AG04449 (cell line): Measurements from ENCODE around the gene NAB2.
A peak's percentile ranks its signal among the peaks of the same experiment; 100 is the strongest.

Source experiments
- CTCF ChIA-PET: fragments of 350-600 bp; formaldehyde crosslinking; extraction: SDS; loops from one replicate; lab custom pipeline; 2021; ENCODE audit warnings: antibody characterized with exemption; lab: Yijun Ruan, JAX
- POLR2A ChIA-PET: fragments of 400-600, 350-600 bp; formaldehyde crosslinking; extraction: SDS; loops from one replicate; lab custom pipeline; 2020; ENCODE audit warnings: antibody characterized with exemption, inconsistent platforms; lab: Yijun Ruan, JAX
- DNase-seq: peaks from one replicate; pipeline ENCODE4 v3.0.0-alpha.2; 2010; ENCODE audit warnings: low read depth, low spot score
- H3K4me3 ChIP-seq: 2 replicates; pipeline ENCODE4 v1.5.1; 2011; ENCODE audit warnings: low read depth, mild to moderate bottlenecking, control low read depth, low read length
- TF ChIP-seq, protein P1 (sequence below): IDR thresholded peaks from one replicate; pipeline ENCODE4 v1.5.1; 2011; ENCODE audit warnings: mild to moderate bottlenecking, moderate library complexity, low read length, control low read depth, inconsistent platforms; ENCODE audit not compliant: insufficient read depth; ENCODE audit errors: missing control alignments

The NAB2 gene

DNA sequence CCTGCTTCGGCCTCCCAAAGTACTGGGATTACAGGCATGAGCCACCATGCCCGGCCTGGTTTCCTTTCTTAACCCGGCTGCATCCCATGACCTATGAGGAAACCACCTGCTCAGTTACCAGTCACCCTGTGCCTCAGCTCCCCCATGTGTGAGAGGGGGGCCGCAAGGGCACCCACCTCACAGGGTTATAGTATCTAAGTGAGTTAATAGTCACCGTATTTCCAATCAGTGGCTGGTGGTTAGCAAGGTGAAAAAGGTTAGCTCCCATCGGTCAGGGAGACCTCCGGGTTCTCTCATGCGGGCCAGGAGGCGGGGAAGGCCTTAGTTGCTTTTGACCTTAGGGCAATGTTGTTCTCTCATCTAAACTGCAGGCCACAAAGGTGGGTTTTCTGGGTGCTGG lies 46.0 kb downstream of the NAB2 start:
- DNase-seq, result no peak
- POLR2A ChIA-PET, result interaction anchor here (0.6 to 1.0 kb wide), 4 partner anchors 14 to 764 kb away, joined by 3 to 5 read pairs (median 3); no protein-coding TSS in a partner anchor
- CTCF ChIA-PET, result interaction anchor here (1.2 to 24.7 kb wide), 5 partner anchors 11 to 66 kb away, joined by 3 to 874 read pairs (median 11); partner anchors contain the start of genes LRP1-AS and STAT6
- TF ChIP-seq, protein P1, sequence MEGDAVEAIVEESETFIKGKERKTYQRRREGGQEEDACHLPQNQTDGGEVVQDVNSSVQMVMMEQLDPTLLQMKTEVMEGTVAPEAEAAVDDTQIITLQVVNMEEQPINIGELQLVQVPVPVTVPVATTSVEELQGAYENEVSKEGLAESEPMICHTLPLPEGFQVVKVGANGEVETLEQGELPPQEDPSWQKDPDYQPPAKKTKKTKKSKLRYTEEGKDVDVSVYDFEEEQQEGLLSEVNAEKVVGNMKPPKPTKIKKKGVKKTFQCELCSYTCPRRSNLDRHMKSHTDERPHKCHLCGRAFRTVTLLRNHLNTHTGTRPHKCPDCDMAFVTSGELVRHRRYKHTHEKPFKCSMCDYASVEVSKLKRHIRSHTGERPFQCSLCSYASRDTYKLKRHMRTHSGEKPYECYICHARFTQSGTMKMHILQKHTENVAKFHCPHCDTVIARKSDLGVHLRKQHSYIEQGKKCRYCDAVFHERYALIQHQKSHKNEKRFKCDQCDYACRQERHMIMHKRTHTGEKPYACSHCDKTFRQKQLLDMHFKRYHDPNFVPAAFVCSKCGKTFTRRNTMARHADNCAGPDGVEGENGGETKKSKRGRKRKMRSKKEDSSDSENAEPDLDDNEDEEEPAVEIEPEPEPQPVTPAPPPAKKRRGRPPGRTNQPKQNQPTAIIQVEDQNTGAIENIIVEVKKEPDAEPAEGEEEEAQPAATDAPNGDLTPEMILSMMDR, result no peak
- peak overlapping the region; percentile 12; the same call in 1 of the 2 replicates for H3K4me3 ChIP-seq

DNA sequence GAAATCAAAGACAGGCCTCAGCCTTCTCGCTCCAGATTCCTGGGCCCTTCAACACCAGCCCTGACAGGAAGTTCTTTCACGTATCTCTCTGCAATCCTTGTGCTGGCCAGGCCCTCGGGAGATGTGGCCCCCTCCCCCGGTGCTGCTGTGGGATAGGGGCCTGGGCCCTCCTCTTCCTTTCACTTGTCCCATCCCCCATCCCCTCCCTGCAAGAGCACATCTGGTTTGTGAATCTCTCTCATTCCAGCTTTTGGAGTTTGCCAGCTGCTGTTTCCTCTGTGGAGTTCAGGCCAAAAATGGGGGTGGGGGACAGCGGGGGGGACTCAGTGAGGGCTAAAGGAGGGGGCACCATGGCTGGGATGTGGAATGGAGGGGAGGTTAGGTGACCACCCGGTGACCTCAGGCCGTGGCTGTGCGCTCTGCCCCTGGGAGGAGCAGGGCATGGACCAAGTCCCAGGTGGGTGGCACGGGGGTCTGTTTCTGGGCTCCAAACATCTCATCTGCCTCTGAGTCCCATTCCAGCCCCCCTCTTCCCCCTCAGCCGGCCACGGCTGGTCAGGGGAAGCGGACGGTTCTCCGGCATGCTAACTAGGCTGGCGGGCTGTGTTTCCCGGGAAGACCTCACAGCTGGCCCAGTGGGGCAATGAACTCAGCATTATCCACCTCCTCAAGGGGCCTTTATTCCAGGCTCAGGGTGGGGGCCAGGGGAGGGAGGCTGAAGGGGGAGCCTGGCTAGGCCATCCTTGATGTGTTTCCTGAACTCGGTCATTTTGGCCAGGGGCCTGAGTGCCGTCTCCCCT lies 46.8 kb downstream of the NAB2 start:
- CTCF ChIA-PET, result interaction anchor here (1.1 to 24.7 kb wide), 7 partner anchors 11 to 70 kb away, joined by 3 to 874 read pairs (median 6); partner anchors contain the start of genes LRP1-AS and STAT6
- DNase-seq, result no peak
- H3K4me3 ChIP-seq, result peak overlapping the region; percentile 27
- POLR2A ChIA-PET, result interaction anchor here (0.6 to 1.6 kb wide), 8 partner anchors 8 to 48 kb away, joined by 3 to 12 read pairs (median 4); partner anchors contain the start of gene LRP1
- TF ChIP-seq, protein P1, result no peak

DNA sequence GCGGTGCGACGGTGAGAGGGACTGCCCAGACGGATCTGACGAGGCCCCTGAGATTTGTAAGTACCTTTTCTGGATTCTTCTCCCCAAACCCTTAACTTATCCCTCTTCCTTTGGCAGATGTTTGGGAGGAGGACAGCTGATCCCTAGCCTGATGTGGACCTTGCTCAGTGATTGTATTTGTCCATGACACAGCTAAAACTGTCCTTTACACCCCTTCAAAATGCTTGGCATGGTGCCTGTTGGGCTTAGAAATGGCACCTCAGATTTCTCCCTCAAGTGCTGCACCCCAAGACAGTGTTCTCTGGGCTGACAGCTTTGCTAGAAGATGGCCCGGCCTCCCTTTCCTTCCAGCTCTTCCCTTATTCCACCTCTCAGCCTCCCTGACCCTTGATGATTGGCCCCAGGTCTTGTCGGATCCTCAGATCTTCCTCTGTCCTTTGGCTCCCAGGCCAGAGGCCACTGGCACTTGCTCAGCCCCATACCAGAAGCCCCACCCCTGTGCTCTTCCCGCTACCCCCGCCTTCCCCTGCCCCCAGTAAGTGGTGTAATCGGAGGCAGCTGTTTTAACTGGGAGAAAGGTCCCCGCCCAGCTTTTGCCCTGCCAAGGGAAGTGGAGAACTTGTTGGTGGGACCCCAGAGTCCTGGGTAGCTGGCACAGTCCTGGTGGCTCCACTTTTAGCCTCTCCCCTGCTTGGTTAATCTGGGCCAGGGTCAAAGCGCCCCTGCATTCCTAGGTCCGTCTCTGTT lies 49.8 kb downstream of the NAB2 start:
- no peak overlapping the region for H3K4me3 ChIP-seq
- TF ChIP-seq, protein P1, result no peak
- ChIA-PET CTCF (interaction anchor here (0.8 to 24.7 kb wide), 3 partner anchors 15 to 70 kb away, joined by 3 to 874 read pairs (median 5); no protein-coding TSS in a partner anchor), POLR2A (interaction anchor here (2.0 kb wide), 1 partner anchor 10 kb away, joined by 10 read pairs; no protein-coding TSS in a partner anchor)
- no peak for DNase-seq

DNA sequence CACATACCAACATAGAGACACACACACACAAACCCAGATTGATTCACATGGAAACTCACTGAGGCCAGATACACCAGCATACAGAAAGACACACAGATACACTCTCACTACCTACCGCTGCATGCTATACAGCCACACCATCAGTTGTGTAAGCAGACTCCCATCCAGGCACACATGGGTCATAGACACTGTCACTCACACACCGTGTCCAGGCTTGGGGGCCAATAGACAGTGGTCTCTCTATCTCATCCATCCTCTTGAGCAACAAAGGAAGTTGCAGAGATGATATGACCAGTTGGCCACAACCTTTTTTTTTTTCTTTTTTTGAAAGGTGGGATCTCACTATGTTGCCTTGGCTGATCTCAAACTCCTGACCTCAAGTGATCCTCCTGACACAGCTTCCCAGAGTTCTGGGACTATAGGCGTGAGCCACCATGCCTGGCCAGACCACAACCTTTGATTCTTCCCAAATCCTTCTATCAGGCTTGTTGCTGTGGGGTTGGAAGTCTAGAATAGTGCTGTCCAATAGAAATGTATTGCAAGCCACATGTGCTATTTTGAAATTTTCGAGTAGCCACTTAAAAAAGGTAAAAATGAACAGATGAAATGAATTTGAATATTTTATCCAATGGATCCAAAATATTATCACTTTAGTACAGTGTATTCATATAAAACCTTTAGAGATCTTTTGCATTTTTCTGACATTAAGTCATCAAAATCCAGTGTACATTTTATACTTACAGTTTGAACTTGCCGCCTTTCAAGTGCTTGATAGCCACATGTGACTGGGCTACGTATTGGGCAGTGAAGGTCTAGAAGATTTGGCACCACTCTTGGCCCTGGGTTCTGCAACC lies 51.1 kb downstream of the NAB2 start:
- ChIA-PET POLR2A (interaction anchor here (0.6 kb wide), 1 partner anchor 42 kb away, joined by 4 read pairs; no protein-coding TSS in a partner anchor), CTCF (interaction anchor here (0.9 to 2.6 kb wide), 4 partner anchors 9 to 68 kb away, joined by 3 to 11 read pairs (median 6); no protein-coding TSS in a partner anchor)
- TF ChIP-seq, protein P1, result no peak
- no peak for DNase-seq
- H3K4me3 ChIP-seq, result no peak overlapping the region

DNA sequence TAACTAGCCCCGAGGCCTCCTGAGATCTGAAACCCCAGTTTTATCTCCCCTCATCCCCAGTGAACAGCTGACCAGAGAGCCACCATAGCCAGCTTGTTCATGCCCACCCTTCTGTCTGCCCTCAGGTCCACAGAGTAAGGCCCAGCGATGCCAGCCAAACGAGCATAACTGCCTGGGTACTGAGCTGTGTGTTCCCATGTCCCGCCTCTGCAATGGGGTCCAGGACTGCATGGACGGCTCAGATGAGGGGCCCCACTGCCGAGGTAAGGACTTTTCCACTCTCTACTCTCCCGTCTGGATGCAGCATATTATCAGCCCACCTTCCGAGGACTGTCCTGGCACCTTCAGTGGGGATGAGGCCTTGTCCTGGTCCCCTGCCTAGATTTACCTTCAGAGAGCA lies 52.3 kb downstream of the NAB2 start:
- no peak overlapping the region for H3K4me3 ChIP-seq
- POLR2A ChIA-PET, result interaction anchor here (0.6 kb wide), 1 partner anchor 46 kb away, joined by 3 read pairs; no protein-coding TSS in a partner anchor
- no peak for DNase-seq
- CTCF ChIA-PET, result interaction anchor here (0.9 to 2.6 kb wide), 7 partner anchors 9 to 75 kb away, joined by 3 to 11 read pairs (median 6); no protein-coding TSS in a partner anchor
- TF ChIP-seq, protein P1, result no peak
